Measurements from ENCODE around the gene UBE2L3. TPM values are rescaled to one million over a fixed set of nuclear protein-coding genes. Genes with fewer than 3 reads are reported as not detected.
"Not testable (repeated sequence)": the region's sequence is repeated elsewhere in the genome, so short reads cannot be mapped to it uniquely, and the experiment has no call there.

Gene UBE2L3
- polyA plus RNA-seq, 2 of the 4 experiments (the other 2 are of a cell fraction) = 54.9 to 55.6 TPM

- FAIRE-seq = no peak
- H3K4me1 ChIP-seq = peaks cover 66% of the 10 kb centered on the region
- peak overlapping the region; percentile 83 for H3K4me2 ChIP-seq
- peak in 1 of 2 experiments; percentile 38; a peak in 2 of 6 replicates for ATAC-seq
- ChIA-PET POLR2A (interaction anchor here (1.6 kb wide), 1 partner anchor 55 kb away, joined by 4 read pairs; no protein-coding TSS in a partner anchor), CTCF (interaction anchor here (0.8 to 1.4 kb wide), 4 partner anchors 12 to 43 kb away, joined by 3 read pairs; no protein-coding TSS in a partner anchor)
- TF ChIP-seq KDM1A (IDR thresholded peaks at IDR 0.05; ENCODE audit: low read depth) (no peak), ESRRA (IDR thresholded peaks at IDR 0.05; ENCODE audit: borderline replicate concordance, low read length) (no peak), JUN (IDR thresholded peaks at IDR 0.05) (no peak)
- no peak for DNase-seq (ENCODE audit: low read depth in 1 of 2, low spot score in 1 of 2)
- no peak overlapping the region for H3K4me3 ChIP-seq
- whole genome bisulfite sequencing (ENCODE audit: missing lambda C conversion rate) = 70% methylated on average over 5 of the region's 5 CpGs
- H3K27ac ChIP-seq = peak overlapping the region in 1 of 2 experiments; percentile 59; a peak in 1 of 6 replicates
- no peaks in the 10 kb centered on the region for H3K9me3 ChIP-seq
These were observed 6.4 kb downstream of the UBE2L3 start for GRCh38 chr22:21573750-21574494.

- CTCF ChIA-PET = interaction anchor here (0.8 to 1.7 kb wide), 4 partner anchors 14 to 65 kb away, joined by 3 to 5 read pairs (median 4); no protein-coding TSS in a partner anchor
- no peak overlapping the region for H3K27ac ChIP-seq
These were observed 11.9 kb downstream of the UBE2L3 start for GRCh38 chr22:21579474-21579851.

DNA sequence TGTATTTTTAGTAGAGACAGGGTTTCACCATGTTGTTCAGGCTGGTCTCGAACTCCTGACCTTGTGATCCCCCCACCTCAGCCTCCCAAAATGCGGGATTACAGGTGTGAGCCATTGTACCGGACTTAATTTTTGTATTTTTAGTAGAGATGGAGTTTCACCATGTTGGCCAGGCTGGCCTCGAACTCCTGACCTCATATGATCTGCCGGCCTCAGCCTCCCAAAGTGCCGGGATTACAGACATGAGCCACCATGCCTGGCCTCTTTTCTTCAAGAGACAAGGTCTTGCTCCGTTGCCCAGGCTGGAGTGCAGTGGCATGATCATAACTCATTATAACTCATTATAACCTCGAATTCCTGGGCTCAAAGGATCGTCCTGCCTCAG lies 13.1 kb downstream of the UBE2L3 start:
- 95% methylated on average over 9 of the region's 9 CpGs for WGBS (ENCODE audit: missing lambda C conversion rate)
- H3K27ac ChIP-seq; FAIRE-seq; H3K4me3 ChIP-seq; ATAC-seq; H3K4me1 ChIP-seq; H3K9me3 ChIP-seq; H3K4me2 ChIP-seq; DNase-seq (ENCODE audit: low read depth in 1 of 2, low spot score in 1 of 2): not testable (repeated sequence)
- POLR2A ChIA-PET = interaction anchor here (0.6 kb wide), 1 partner anchor 111 kb away, joined by 3 read pairs; no protein-coding TSS in a partner anchor
- CTCF ChIA-PET = interaction anchor here (1.3 kb wide), 1 partner anchor 13 kb away, joined by 3 read pairs; no protein-coding TSS in a partner anchor

More at GRCh38 chr22:21579474-21579851, 11.9 kb downstream of the UBE2L3 start:
- FAIRE-seq (no peak), DNase-seq (ENCODE audit: low read depth in 1 of 2, low spot score in 1 of 2) (no peak), ATAC-seq (no peak)
- POLR2A ChIA-PET = no interaction called here
- peaks cover 20% of the 10 kb centered on the region for H3K4me1 ChIP-seq
- H3K4me2 ChIP-seq = no peak overlapping the region
- TF ChIP-seq TFCP2L1 (CRISPR knock-in tag; IDR thresholded peaks at IDR 0.05) (no peak), RNF2 (IDR thresholded peaks at IDR 0.05; ENCODE audit: borderline replicate concordance, low read depth) (no peak), NFE2L2 (conservative IDR thresholded peaks at IDR 0.05; ENCODE audit: low read length) (no peak), SREBF2 (IDR thresholded peaks at IDR 0.05) (no peak), CBX2 (IDR thresholded peaks at IDR 0.05; ENCODE audit: borderline replicate concordance, low read depth) (no peak), CTCF (IDR thresholded peaks at IDR 0.05) (no peak), ZFP36 (IDR thresholded peaks at IDR 0.05; ENCODE audit: borderline replicate concordance, partially characterized antibody) (no peak), FOSL2 (IDR thresholded peaks at IDR 0.05) (no peak), FOSL2 (CRISPR knock-in tag; IDR thresholded peaks at IDR 0.05) (no peak)
- H3K9me3 ChIP-seq = no peaks in the 10 kb centered on the region
- H3K4me3 ChIP-seq = no peak overlapping the region
- WGBS (ENCODE audit: missing lambda C conversion rate) = 78% methylated on average over 6 of the region's 6 CpGs

- H3K9me3 ChIP-seq; H3K4me1 ChIP-seq; ATAC-seq; H3K4me2 ChIP-seq; FAIRE-seq; H3K27ac ChIP-seq; H3K4me3 ChIP-seq; DNase-seq (ENCODE audit: low read depth in 1 of 2, low spot score in 1 of 2): not testable (repeated sequence)
- ChIA-PET CTCF (interaction anchor here (1.3 kb wide), 1 partner anchor 12 kb away, joined by 3 read pairs; no protein-coding TSS in a partner anchor), POLR2A (interaction anchor here (0.6 kb wide), 1 partner anchor 111 kb away, joined by 3 read pairs; no protein-coding TSS in a partner anchor)
- 93% methylated on average over 10 of the region's 10 CpGs for WGBS (ENCODE audit: missing lambda C conversion rate)
These were observed 13.6 kb downstream of the UBE2L3 start for GRCh38 chr22:21581009-21581713.

Data from A549 (cell line).